B cell (primary cell): ENCODE measurements around the gene SLC19A1. TPM values are rescaled to one million over a fixed set of nuclear protein-coding genes. Genes with fewer than 3 reads are reported as not detected.

Experiments used
- ATAC-seq: fragments of 200-7000 bp; cut with Tn5 transposase; one replicate; pipeline ENCODE4 v1.10.0; 2021; ENCODE audit warnings: low read depth, mild to moderate bottlenecking, moderate number of reproducible peaks, moderate library complexity
- CTCF ChIA-PET: fragments of 350-600 bp; sonication (Branson Sonifier 250); formaldehyde crosslinking; loops from one replicate; lab custom pipeline; 2021; ENCODE audit warnings: antibody characterized with exemption, inconsistent platforms; lab: Charles Lee
- POLR2A ChIA-PET: fragments of 350-600 bp; sonication (Branson Sonifier 250); formaldehyde crosslinking; loops from one replicate; lab custom pipeline; 2021; ENCODE audit warnings: antibody characterized with exemption; lab: Charles Lee
- DNase-seq: peaks from one replicate; pipeline ENCODE4 v3.0.0; 2013
- H2AFZ ChIP-seq: 2 replicates; pipeline ENCODE4 v1.6.1; 2012; ENCODE audit warnings: mild to moderate bottlenecking, low read depth, low read length; ENCODE audit not compliant: insufficient read depth, poor library complexity, severe bottlenecking
- H3K27ac ChIP-seq, 2 donors: 1 replicate in 1 of 2; 2 replicates in 1 of 2; pipeline ENCODE4 v1.5.1; 2012 to 2013; ENCODE audit warnings: low read length in 2 of 2, mild to moderate bottlenecking in 2 of 2, moderate library complexity in 1 of 2
- H3K27me3 ChIP-seq, 4 experiments: fragments of 200-600 bp in 1 of 4; sonication (generic) in 1 of 4; replicated peaks in 1 of 4; 1 replicate in 2 of 4; 2 replicates in 2 of 4; pipeline versions ENCODE4 v1.6.1 to v1.7.0; 2013 to 2016; ENCODE audit warnings: low read length in 3 of 4, mild to moderate bottlenecking in 2 of 4, mixed read lengths in 1 of 4, moderate library complexity in 1 of 4; ENCODE audit not compliant: insufficient read depth in 4 of 4, control insufficient read depth in 3 of 4; ENCODE audit errors: control extremely low read depth in 1 of 4
- H3K36me3 ChIP-seq, 2 experiments: replicated peaks in 1 of 2; 1 replicate in 1 of 2; 2 replicates in 1 of 2; pipeline versions ENCODE4 v1.6.1 to v1.7.1; 2013; ENCODE audit warnings: low read length in 1 of 2; ENCODE audit not compliant: insufficient read depth in 2 of 2, control insufficient read depth in 1 of 2; ENCODE audit errors: control extremely low read depth in 1 of 2, extremely low read depth in 1 of 2
- H3K4me1 ChIP-seq, 2 donors: fragments of 200-600 bp in 1 of 2; sonication (generic) in 1 of 2; 1 replicate in 1 of 2; 2 replicates in 1 of 2; pipeline versions ENCODE4 v1.5.1 to v1.6.1; 2013 to 2017; ENCODE audit warnings: low read length in 2 of 2; ENCODE audit not compliant: control insufficient read depth in 2 of 2, insufficient read depth in 2 of 2
- H3K4me2 ChIP-seq: replicated peaks from 2 replicates; pipeline ENCODE3; 2012; ENCODE audit warnings: mild to moderate bottlenecking, low read depth, low read length; ENCODE audit not compliant: poor library complexity, severe bottlenecking
- H3K4me3 ChIP-seq, 5 experiments: fragments of 200-600 bp in 1 of 5; sonication (generic) in 1 of 5; 1 replicate in 3 of 5; 2 replicates in 2 of 5; pipeline versions ENCODE4 v1.5.1 to v1.7.0; 2011 to 2016; ENCODE audit warnings: low read length in 4 of 5, mild to moderate bottlenecking in 4 of 5, low read depth in 2 of 5, control low read depth in 1 of 5, moderate library complexity in 1 of 5; ENCODE audit not compliant: insufficient read depth in 1 of 5; ENCODE audit errors: control extremely low read depth in 1 of 5, extremely low read depth in 1 of 5
- H3K79me2 ChIP-seq: fragments of 200-600 bp; sonication (generic); one replicate; pipeline ENCODE4 v1.6.0; 2016; ENCODE audit warnings: low read length; ENCODE audit not compliant: control insufficient read depth, insufficient read depth
- H3K9ac ChIP-seq: fragments of 200-600 bp; sonication (generic); 2 replicates; pipeline ENCODE4 v1.6.1; 2017; ENCODE audit warnings: mild to moderate bottlenecking, low read length, moderate library complexity
- H3K9me3 ChIP-seq, 3 donors: one replicate each; pipeline versions ENCODE4 v1.6.1 to v1.7.1; 2013; ENCODE audit warnings: low read length in 2 of 3; ENCODE audit not compliant: control insufficient read depth in 2 of 3, insufficient read depth in 1 of 3; ENCODE audit errors: control extremely low read depth in 1 of 3
- H4K20me1 ChIP-seq: 2 replicates; pipeline ENCODE4 v1.6.0; 2012; ENCODE audit warnings: mild to moderate bottlenecking, low read length; ENCODE audit not compliant: insufficient read depth, control insufficient read depth, poor library complexity, severe bottlenecking
- H3K27ac Mint-ChIP-seq: one replicate; pipeline ENCODE4 v1.8.0; 2021; ENCODE audit warnings: mixed read lengths
- H3K27me3 Mint-ChIP-seq: one replicate; pipeline ENCODE4 v1.8.0; 2021; ENCODE audit warnings: mixed read lengths
- H3K4me1 Mint-ChIP-seq: one replicate; pipeline ENCODE4 v1.8.0; 2021; ENCODE audit warnings: mixed read lengths
- H3K4me3 Mint-ChIP-seq: one replicate; pipeline ENCODE4 v1.8.0; 2021; ENCODE audit warnings: mixed read lengths
- H3K9me3 Mint-ChIP-seq: one replicate; pipeline ENCODE4 v1.8.0; 2022; ENCODE audit warnings: mixed read lengths; ENCODE audit not compliant: insufficient read depth
- EZH2 ChIP-seq: IDR thresholded peaks from 2 replicates; pipeline ENCODE4 v1.6.1; 2012; ENCODE audit warnings: borderline replicate concordance, low read depth, mild to moderate bottlenecking, moderate library complexity, low read length; ENCODE audit not compliant: insufficient read depth, poor library complexity, severe bottlenecking
- WGBS: methylation state at CpG from one replicate; pipeline ENCODE4 v1.1.5; 2013; ENCODE audit warnings: missing lambda C conversion rate; ENCODE audit not compliant: insufficient coverage; 5-methylcytosine and 5-hydroxymethylcytosine counted together
- intact Hi-C: fragments of 100-400 bp; cut with micrococcal nuclease; formaldehyde crosslinking; loops from one replicate; pipeline ENCODE4 v1.10.0; 2022
- polyA plus RNA-seq: library from polyadenylated mRNA; depleted of rRNA; stranded (reverse); fragments of >200 nt; gene quantifications from 2 replicates; pipeline ENCODE4 v1.2.3, GENCODE V29; 2012
- total RNA-seq, 2 donors: library from RNA; stranded (reverse); fragments of 120-200 nt in 1 of 2; gene quantifications; 1 replicate in 1 of 2; 2 replicates in 1 of 2; pipeline versions ENCODE4 v1.2.3 to v1.2.4, GENCODE V29; 2013 to 2022
- TF ChIP-seq, protein P1 (sequence below): fragments of 200-600 bp; IDR thresholded peaks from one replicate; pipeline ENCODE4 v1.8.0; 2022; ENCODE audit warnings: antibody characterized with exemption, mild to moderate bottlenecking

The SLC19A1 gene
- total and polyA plus RNA-seq, 2 donors (not counting 1 experiment from before 2014, with no cell fraction given), result 8.7 to 10.1 TPM

- intact Hi-C loops, result no loop called here
These were observed 18.1 kb upstream of the SLC19A1 start for GRCh38 chr21:45560106-45561021.

More at GRCh38 chr21:45560106-45561021, 18.1 kb upstream of the SLC19A1 start:
- TF ChIP-seq EZH2, result no peak
- TF ChIP-seq, protein P1, sequence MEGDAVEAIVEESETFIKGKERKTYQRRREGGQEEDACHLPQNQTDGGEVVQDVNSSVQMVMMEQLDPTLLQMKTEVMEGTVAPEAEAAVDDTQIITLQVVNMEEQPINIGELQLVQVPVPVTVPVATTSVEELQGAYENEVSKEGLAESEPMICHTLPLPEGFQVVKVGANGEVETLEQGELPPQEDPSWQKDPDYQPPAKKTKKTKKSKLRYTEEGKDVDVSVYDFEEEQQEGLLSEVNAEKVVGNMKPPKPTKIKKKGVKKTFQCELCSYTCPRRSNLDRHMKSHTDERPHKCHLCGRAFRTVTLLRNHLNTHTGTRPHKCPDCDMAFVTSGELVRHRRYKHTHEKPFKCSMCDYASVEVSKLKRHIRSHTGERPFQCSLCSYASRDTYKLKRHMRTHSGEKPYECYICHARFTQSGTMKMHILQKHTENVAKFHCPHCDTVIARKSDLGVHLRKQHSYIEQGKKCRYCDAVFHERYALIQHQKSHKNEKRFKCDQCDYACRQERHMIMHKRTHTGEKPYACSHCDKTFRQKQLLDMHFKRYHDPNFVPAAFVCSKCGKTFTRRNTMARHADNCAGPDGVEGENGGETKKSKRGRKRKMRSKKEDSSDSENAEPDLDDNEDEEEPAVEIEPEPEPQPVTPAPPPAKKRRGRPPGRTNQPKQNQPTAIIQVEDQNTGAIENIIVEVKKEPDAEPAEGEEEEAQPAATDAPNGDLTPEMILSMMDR, result no peak
- H3K4me3 ChIP-seq, result no peak overlapping the region
- Mint-ChIP-seq H3K27me3 (peaks cover 11% of the 10 kb centered on the region), H3K4me1 (peaks cover 7% of the 10 kb centered on the region), H3K4me3 (no peak overlapping the region), H3K9me3 (peaks cover 5% of the 10 kb centered on the region), H3K27ac (no peak overlapping the region)
- no peaks in the 10 kb centered on the region for H3K79me2 ChIP-seq
- ChIA-PET POLR2A (interaction anchor here (0.7 to 0.9 kb wide), 2 partner anchors 77 to 92 kb away, joined by 4 to 6 read pairs; no protein-coding TSS in a partner anchor), CTCF (no interaction called here)
- no peak overlapping the region for H3K4me2 ChIP-seq
- no peak overlapping the region for H3K9ac ChIP-seq
- no peaks in the 10 kb centered on the region for H3K36me3 ChIP-seq
- no peaks in the 10 kb centered on the region for H3K9me3 ChIP-seq
- DNase-seq (no peak), ATAC-seq (no peak)
- H3K27ac ChIP-seq, result no peak overlapping the region
- H4K20me1 ChIP-seq, result no peaks in the 10 kb centered on the region
- H2AFZ ChIP-seq, result no peak overlapping the region
- H3K27me3 ChIP-seq, result no peaks in the 10 kb centered on the region
- 92% methylated on average over 26 of the region's 30 CpGs for WGBS
- H3K4me1 ChIP-seq, result peaks cover 0 to 14% of the 10 kb centered on the region in 2 donors
